ENCODE data around the gene ECHS1.
A peak's percentile ranks its signal among the peaks of the same experiment; 100 is the strongest.
"Not testable (repeated sequence)": the region's sequence is repeated elsewhere in the genome, so short reads cannot be mapped to it uniquely, and the experiment has no call there.

Gene ECHS1

DNA sequence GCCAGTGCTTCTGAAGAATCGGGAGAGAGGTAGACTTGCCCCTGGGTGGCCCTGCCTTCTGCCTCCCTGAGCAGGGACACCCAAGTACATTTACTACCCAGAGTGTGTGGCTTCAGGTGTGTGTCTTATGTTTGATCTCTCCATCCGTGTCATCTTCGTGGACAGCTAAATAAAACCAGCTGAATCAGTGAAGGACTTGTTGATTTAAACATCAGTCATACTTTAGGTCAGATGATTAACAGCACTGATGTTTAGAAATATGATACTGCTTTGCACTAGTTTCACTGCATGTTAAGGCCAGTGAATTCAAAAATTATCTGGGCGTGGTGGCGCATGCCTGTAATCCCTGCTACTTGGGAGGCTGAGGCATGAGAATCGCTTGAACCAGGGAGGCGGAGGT is 24.8 kb upstream of the ECHS1 start:
- no peak for DNase-seq

DNA sequence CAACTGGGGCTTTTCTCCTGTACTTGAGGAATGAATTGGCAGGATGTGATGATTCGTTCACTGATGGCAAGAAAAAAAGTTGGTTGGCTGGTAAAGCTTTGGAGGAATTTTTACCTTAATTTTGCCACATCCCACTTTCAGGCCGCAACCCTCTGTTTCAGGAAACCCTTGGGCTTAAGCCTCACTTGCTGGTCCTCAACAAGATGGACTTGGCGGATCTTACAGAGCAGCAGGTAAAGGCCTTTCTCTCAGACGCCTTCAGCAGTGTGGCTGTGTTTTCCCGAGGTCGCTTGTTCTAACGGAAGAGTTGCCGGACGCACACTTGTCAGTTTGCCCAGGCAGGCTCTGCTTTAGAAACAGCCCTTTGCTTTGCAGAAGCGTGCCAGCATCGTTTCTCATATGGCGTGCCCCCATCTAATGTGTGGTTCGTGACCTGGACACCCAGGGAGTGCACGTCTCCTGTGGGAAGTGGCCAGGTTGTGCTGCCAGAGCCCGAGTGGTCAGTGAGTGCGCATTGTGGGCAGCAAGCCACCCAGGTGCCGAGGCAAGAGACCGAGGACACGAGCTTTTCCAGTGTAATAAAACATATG is 23.0 kb upstream of the ECHS1 start:
- no peak for DNase-seq

DNA sequence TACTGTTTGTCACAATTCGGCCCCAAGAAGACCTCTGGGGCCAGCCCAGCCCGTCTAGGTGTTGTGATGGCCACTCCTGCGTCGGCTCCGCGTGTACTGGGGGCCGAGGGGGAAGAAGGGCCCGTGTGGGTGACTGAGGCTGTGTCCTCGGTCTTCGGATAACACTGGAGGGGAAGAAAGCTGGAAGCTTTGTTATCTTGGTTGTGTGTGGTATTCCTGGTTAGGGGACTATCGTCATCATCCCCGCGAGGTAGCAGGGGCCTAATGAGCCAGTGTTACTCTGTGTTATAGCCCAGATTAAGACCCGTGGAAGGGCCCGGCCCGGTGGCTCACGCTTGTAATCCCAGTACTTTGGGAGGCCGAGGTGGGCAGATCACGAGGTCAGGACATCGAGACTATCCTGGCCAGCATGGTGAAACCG is 21.7 kb upstream of the ECHS1 start:
- DNase-seq = no peak

- peak; percentile 95 to 97 for DNase-seq
These were observed 21.0 kb upstream of the ECHS1 start, which contains the start of gene MTG1 for GRCh38 chr10:133394064-133394663. TSS of gene MTG1 (plus strand) at chr10:133394157. CDS start at chr10:133394221, 64 bp downstream.

DNA sequence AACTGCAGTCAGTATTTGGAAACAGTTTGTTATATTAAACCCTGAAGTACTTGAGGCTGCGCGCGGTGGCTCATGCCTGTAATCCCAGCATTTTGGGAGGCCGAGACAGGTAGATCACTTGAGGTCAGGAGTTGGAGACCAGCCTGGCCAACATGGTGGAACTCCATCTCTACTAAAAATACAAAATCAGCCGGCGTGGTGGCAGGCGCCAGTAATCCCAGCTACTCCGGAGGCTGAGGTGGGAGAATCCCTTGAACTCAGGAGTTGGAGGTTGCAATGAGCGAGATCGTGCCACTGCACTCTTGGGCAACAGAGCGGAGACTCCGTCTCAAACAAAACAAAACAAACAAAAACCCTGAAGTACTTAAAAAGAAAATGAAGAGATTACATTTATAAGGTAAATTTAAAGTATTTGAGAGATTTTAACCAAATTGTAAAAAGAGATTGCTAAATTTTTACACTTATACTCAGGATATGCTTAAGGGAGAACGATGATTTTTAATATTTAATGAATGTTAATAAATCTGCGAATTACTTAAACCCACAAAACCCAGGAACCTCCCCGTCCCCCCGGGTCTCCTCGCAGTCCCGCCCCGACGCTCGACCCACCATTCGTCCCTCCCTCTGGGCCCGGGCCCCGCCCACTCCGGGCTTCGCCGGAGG is 20.4 kb upstream of the ECHS1 start:
- no peak for DNase-seq

- DNase-seq = no peak
These were observed 18.8 kb upstream of the ECHS1 start for GRCh38 chr10:133391761-133392518.

DNA sequence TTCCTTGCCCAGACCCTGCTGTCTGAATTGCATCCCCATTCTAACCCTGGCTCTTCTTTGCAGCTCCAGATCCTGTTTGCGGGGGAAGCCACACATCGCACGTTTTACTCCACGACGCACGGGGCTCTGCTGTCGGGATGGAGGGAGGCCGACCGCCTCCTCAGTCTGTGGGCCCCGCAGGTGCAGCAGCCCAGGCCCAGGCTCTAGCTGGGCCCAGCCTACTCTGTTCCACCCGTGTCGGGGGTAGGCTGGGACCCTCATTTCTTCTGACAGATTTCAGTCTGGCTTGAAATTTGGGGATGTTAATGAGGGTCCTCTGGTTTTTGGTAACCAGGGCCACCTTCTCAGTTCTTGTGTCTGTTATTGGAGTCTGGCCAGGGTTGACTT is 18.1 kb upstream of the ECHS1 start:
- no peak for DNase-seq

GRCh38 chr10:133390597-133391248 is 17.6 kb upstream of the ECHS1 start:
- DNase-seq = no peak

- DNase-seq = no peak
These were observed 16.0 kb upstream of the ECHS1 start for GRCh38 chr10:133388973-133389818.

DNA sequence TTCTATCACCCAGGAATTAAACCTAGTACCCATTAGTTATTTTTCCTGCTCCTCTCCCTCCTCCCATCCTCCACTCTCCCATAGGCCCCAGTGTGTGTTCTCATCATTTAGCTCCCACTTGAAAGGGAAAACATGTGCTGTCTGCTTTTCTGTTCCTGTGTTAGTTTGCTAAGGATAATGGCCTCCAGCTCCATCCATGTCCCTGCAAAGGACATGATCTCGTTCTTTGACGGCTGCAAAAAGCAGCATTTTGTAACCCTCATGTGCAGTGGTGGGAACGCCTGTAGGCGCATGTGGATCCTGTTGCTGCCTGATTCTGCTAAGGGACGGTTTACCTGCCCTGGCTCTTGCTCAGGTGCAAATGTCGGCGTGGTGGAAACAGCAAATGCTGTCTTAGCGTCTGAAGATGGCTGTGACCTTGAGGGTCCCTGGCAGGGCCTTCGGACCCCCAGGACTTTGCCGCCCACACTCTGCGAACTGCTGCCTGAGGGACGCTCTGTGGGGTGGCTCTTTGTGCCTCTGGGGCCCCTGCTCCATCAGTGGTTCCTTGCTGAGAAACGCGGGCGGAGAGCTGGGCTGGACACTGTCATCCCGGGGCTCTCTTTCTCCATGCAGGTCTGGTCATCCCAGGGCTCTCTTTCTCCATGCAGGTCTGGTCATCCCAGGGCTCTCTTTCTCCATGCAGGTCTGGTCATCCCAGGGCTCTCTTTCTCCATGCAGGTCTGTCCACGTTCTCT is 15.2 kb upstream of the ECHS1 start:
- DNase-seq = no peak

DNA sequence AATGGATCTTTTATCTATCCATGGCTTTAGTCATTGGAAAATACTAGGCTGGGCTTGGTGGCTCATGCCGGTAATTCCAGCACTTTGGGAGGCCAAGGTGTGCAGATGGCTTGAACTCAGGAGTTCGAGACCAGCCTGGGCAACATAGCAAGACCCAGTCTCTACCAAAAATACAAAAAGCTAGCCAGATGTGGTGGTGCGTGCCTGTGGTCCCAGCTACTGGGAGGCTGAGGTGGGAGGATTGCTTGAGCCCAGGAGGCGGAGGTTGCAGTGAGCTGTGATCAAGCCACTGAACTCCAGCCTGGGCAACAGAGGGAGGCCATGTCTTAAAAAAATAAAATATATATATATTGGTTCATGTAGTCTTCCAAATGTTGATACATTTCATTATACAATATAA is 13.8 kb upstream of the ECHS1 start:
- not testable (repeated sequence) for DNase-seq

GRCh38 chr10:133385214-133385613 is 12.1 kb upstream of the ECHS1 start:
- DNase-seq = no peak

DNA sequence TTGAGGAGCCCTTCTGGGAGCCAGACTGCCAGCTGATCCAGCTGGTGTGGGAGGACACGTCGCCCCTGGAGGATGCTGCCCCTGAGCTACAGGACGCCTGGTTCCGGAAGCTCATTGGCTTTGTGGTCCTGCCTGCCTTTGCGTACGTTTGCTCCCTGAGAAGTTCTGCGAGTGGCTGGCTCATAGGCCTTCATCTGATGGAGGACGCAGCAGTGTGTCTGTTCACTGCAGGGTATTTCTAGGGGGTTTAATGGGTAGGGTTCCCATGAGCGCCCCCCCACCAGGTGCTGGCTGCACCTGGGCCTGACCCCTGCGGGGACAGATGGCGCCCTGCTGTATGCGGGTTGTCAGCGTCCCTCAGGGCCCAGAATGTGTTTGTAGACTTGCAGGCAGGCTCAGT is 10.9 kb upstream of the ECHS1 start:
- DNase-seq = no peak

GRCh38 chr10:133383551-133383950 is 10.4 kb upstream of the ECHS1 start:
- DNase-seq = no peak

DNA sequence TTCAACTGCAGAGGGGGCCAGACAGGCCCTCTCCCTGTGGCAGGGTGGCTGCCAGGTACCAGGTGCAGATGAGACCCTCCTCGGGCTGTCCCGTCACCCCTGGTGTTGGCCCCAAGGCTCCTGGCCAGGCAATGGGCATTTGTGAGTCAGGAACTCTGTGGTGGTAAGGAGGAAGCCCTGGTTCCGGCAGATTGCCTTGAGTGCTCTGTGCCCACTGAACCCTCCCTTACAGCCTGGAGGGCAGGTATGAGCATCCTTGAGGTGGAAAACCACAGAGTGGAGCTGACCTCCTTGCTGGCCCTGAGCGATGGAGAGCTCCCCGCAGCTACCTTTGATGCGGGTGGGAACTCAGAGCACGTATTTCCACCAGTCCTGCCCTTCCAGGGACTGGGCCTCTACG is 7.9 kb upstream of the ECHS1 start:
- no peak for DNase-seq

- no peak for DNase-seq
These were observed 6.9 kb upstream of the ECHS1 start for GRCh38 chr10:133379801-133380666.

- DNase-seq = peak in 1 of 2 donors; percentile 46
These were observed 6.1 kb upstream of the ECHS1 start, which contains the start of gene PAOX for GRCh38 chr10:133379152-133379800. TSS of gene PAOX (plus strand) at chr10:133379262. CDS start at chr10:133379317, 55 bp downstream.

DNA sequence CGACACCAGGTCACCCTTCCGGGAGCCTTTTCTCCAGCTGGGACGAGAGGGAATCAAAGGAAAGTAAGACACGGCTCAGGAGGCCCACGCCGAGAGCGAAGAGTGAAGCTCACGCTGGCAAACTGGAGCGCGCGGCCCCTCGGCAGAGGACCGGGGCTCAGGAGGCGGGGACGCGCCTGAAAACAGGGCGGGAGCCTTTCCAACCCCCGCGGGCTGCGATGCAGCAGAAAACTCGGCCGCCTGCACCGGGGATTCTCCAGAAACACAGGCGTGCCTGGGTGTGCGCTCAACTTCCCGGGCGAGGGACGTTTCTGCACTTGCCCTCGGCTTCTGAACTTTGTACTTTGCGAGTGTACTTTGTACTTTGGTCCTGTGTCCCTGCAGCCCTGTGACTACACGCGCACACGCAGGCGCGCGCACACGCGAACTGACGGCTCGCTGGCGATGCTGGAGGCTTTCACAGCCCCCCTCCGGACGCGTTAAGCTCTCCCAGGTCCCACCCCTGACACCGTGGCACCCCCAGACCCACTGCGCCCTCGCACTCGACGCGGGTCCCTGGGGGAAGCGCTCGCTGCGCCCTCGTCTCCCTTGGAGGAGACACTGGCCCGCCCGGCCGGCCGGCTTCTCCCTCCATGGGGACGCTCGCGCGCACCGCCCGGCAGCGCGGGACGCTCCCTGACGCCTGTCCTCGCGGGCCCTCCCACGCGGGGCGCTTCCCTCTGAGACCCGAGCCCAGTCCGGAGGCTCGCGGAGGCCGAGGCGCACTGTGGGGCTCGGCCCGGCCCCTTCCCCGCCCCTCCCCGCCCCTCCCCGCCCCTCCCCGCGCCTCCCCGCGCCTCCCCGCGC is 5.3 kb upstream of the ECHS1 start:
- peak in 1 of 2 donors; percentile 51 for DNase-seq

- DNase-seq = no peak
These were observed 4.7 kb upstream of the ECHS1 start for GRCh38 chr10:133377818-133378250.
